Measurements from ENCODE around the gene ZMIZ1. TPM values are rescaled to one million over a fixed set of nuclear protein-coding genes. Genes with fewer than 3 reads are reported as not detected.
A peak's percentile ranks its signal among the peaks of the same experiment; 100 is the strongest.

Gene ZMIZ1
- total RNA-seq, 1 donor from 2014 or later = 84.7 TPM

DNA sequence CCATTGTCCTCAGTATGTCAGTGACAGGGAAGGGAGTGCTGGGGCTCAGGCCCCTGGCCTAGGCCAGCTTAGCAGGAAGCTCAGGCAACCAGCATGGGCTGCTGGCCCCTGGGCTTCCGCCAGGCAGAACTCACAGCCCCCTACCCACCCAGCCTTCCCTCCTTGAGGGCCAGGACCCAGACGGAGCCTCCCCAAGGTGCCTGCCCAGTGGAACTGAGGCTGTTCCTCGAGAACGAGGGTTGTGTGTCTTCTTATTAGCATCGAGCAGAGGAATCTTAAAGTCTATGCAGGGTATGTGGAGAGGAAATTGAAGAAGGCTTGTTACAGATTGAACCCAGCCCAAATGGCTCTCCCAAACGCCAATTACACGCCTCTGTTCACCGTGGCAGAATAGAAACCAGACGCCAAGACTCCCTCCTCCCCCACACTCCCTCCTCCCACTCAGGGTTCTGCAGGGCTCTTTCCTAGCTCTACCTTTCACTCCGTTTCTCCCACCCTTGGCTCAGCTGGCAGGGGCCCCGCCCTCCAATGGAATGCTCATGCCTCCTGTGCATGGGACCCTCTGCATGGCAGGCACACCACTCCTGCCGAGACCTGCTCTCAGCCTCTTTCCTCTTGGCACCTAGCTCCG lies 134.4 kb downstream of the ZMIZ1 start:
- peaks cover 6% of the 10 kb centered on the region for H3K4me1 ChIP-seq
- H3K36me3 ChIP-seq = peaks cover 64% of the 10 kb centered on the region
- no peaks in the 10 kb centered on the region for H3K27me3 ChIP-seq
- no peaks in the 10 kb centered on the region for H3K9me3 ChIP-seq
- H3K27ac ChIP-seq = no peak overlapping the region
- H3K4me3 ChIP-seq = no peak overlapping the region
- TF ChIP-seq, protein P1, sequence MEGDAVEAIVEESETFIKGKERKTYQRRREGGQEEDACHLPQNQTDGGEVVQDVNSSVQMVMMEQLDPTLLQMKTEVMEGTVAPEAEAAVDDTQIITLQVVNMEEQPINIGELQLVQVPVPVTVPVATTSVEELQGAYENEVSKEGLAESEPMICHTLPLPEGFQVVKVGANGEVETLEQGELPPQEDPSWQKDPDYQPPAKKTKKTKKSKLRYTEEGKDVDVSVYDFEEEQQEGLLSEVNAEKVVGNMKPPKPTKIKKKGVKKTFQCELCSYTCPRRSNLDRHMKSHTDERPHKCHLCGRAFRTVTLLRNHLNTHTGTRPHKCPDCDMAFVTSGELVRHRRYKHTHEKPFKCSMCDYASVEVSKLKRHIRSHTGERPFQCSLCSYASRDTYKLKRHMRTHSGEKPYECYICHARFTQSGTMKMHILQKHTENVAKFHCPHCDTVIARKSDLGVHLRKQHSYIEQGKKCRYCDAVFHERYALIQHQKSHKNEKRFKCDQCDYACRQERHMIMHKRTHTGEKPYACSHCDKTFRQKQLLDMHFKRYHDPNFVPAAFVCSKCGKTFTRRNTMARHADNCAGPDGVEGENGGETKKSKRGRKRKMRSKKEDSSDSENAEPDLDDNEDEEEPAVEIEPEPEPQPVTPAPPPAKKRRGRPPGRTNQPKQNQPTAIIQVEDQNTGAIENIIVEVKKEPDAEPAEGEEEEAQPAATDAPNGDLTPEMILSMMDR (IDR thresholded peaks at IDR 0.05) = no peak
- DNase-seq = no peak
- intact Hi-C loops (cut with DNase I) = no loop called here
- peak; percentile 4 for ATAC-seq

GRCh38 chr10:79203833-79204232 lies 135.1 kb downstream of the ZMIZ1 start:
- H3K36me3 ChIP-seq = peaks cover 71% of the 10 kb centered on the region
- TF ChIP-seq, protein P1 (IDR thresholded peaks at IDR 0.05) = no peak
- peaks cover 6% of the 10 kb centered on the region for H3K4me1 ChIP-seq
- H3K27me3 ChIP-seq = no peaks in the 10 kb centered on the region
- intact Hi-C loops (cut with DNase I) = no loop called here
- no peaks in the 10 kb centered on the region for H3K9me3 ChIP-seq
- no peak for DNase-seq
- no peak overlapping the region for H3K4me3 ChIP-seq
- no peak overlapping the region for H3K27ac ChIP-seq
- no peak for ATAC-seq

GRCh38 chr10:79206300-79207095 lies 137.7 kb downstream of the ZMIZ1 start:
- DNase-seq (no peak), ATAC-seq (no peak)
- H3K27ac ChIP-seq = no peak overlapping the region
- no peaks in the 10 kb centered on the region for H3K27me3 ChIP-seq
- peaks cover 6% of the 10 kb centered on the region for H3K4me1 ChIP-seq
- no peak overlapping the region for H3K4me3 ChIP-seq
- intact Hi-C loops (cut with DNase I) = no loop called here
- no peaks in the 10 kb centered on the region for H3K9me3 ChIP-seq
- TF ChIP-seq, protein P1 (IDR thresholded peaks at IDR 0.05) = no peak
- H3K36me3 ChIP-seq = peaks cover 94% of the 10 kb centered on the region

DNA sequence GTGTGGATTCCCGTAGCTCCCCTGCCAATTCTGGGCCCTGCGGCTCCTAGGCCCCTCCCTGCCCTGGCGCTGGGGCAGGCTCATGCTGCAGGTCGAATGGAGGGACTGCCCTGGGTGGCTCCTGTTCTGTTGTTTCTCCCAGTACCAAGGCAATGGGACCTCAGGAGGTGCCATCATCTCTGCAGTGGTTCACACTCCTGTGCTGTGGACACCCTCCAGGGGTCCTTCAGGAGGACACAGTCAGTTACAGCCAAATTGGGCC lies 138.3 kb downstream of the ZMIZ1 start:
- ATAC-seq (no peak), DNase-seq (no peak)
- intact Hi-C loops (cut with DNase I) = no loop called here
- Histone ChIP-seq H3K9me3 (no peaks in the 10 kb centered on the region), H3K27me3 (no peaks in the 10 kb centered on the region), H3K36me3 (peaks cover 93% of the 10 kb centered on the region), H3K4me3 (no peak overlapping the region), H3K27ac (no peak overlapping the region), H3K4me1 (peaks cover 6% of the 10 kb centered on the region)
- TF ChIP-seq, protein P1 (IDR thresholded peaks at IDR 0.05) = no peak

DNA sequence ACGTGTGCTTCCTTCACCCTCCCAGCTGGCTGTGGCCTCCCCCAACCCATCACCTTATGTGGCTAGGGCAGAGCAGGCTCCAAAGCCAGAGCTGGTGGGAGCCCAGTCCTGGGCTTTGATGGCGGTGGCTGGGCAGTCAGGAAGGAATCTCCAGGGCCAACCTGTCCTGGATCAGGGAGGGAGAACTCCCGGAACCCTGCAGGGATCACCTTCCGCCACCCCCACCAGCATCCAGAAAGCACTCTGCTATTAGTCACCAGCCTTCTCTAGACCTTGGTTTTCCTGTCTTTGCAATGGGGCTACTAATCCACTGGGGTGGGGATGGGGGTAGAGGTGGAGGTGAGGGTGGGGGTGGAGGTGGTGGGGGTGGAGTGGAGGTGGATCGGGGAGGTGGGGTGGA lies 139.0 kb downstream of the ZMIZ1 start:
- DNase-seq = no peak
- Histone ChIP-seq H3K9me3 (no peaks in the 10 kb centered on the region), H3K27ac (no peak overlapping the region), H3K27me3 (no peaks in the 10 kb centered on the region), H3K4me3 (no peak overlapping the region), H3K4me1 (peaks cover 6% of the 10 kb centered on the region), H3K36me3 (peaks cover 87% of the 10 kb centered on the region)
- intact Hi-C loops (cut with DNase I) = no loop called here
- no peak for ATAC-seq
- TF ChIP-seq, protein P1 (IDR thresholded peaks at IDR 0.05) = no peak
